GM23338 (cell line): ENCODE results near the gene LTB4R. TPM values are rescaled to one million over a fixed set of nuclear protein-coding genes. Genes with fewer than 3 reads are reported as not detected.

Experiments
- ATAC-seq: fragments of 200-7000 bp; cut with Tn5 transposase; 3 replicates; pipeline ENCODE4 v1.9.1; 2020
- DNase-seq: peaks from one replicate; pipeline ENCODE4 v3.0.0-alpha.2; 2015; ENCODE audit warnings: low spot score
- H2AFZ ChIP-seq: fragments of 200-600 bp; sonication (generic); 2 replicates; pipeline ENCODE4 v1.8.0; 2016; ENCODE audit warnings: antibody characterized with exemption, mild to moderate bottlenecking, moderate library complexity
- H3F3A ChIP-seq: fragments of 200-600 bp; sonication (generic); replicated peaks from 2 replicates; pipeline ENCODE4 v1.8.0; 2017; ENCODE audit warnings: antibody characterized with exemption, mixed run types, low read depth
- H3K27ac ChIP-seq: fragments of 200-600 bp; sonication (generic); 2 replicates; pipeline ENCODE4 v1.6.1; 2016; ENCODE audit warnings: low read depth
- H3K27me3 ChIP-seq: fragments of 200-600 bp; sonication (generic); 2 replicates; pipeline ENCODE4 v1.8.0; 2016; ENCODE audit warnings: mild to moderate bottlenecking, mixed run types, moderate library complexity; ENCODE audit not compliant: insufficient read depth
- H3K36me3 ChIP-seq: fragments of 200-600 bp; sonication (generic); 2 replicates; pipeline ENCODE4 v1.8.0; 2016; ENCODE audit warnings: mild to moderate bottlenecking; ENCODE audit not compliant: insufficient read depth
- H3K4me1 ChIP-seq: fragments of 200-600 bp; sonication (generic); 2 replicates; pipeline ENCODE4 v1.8.0; 2016; ENCODE audit warnings: mild to moderate bottlenecking, moderate library complexity; ENCODE audit not compliant: insufficient read depth
- H3K4me2 ChIP-seq: fragments of 200-600 bp; sonication (generic); 2 replicates; pipeline ENCODE4 v1.7.1; 2017; ENCODE audit warnings: mixed run types
- H3K4me3 ChIP-seq: fragments of 200-600 bp; sonication (generic); 2 replicates; pipeline ENCODE4 v1.6.1; 2016; ENCODE audit warnings: mixed run types
- H3K79me2 ChIP-seq: fragments of 200-600 bp; sonication (generic); replicated peaks from 2 replicates; pipeline ENCODE4 v1.8.0; 2017; ENCODE audit warnings: mild to moderate bottlenecking; ENCODE audit not compliant: insufficient read depth
- H3K9me2 ChIP-seq: fragments of 200-600 bp; sonication (generic); 2 replicates; pipeline ENCODE4 v1.8.0; 2017; ENCODE audit not compliant: insufficient read depth
- H4K20me1 ChIP-seq: fragments of 200-600 bp; sonication (generic); replicated peaks from 2 replicates; pipeline ENCODE4 v1.8.0; 2017; ENCODE audit warnings: mild to moderate bottlenecking; ENCODE audit not compliant: insufficient read depth
- H3K27ac Mint-ChIP-seq: 2 replicates; pipeline ENCODE4 v1.8.0; 2020; ENCODE audit warnings: inconsistent platforms, mild to moderate bottlenecking, moderate library complexity, mixed read lengths
- H3K27me3 Mint-ChIP-seq: 3 replicates; pipeline ENCODE4 v1.8.0; 2022; ENCODE audit warnings: low read depth, mild to moderate bottlenecking, moderate library complexity, mixed read lengths, inconsistent platforms; ENCODE audit not compliant: insufficient read depth, poor library complexity
- H3K36me3 Mint-ChIP-seq: 3 replicates; pipeline ENCODE4 v1.8.0; 2021; ENCODE audit warnings: low read depth, mild to moderate bottlenecking, inconsistent platforms, moderate library complexity, mixed read lengths
- H3K4me1 Mint-ChIP-seq: 3 replicates; pipeline ENCODE4 v1.8.0; 2020; ENCODE audit warnings: mild to moderate bottlenecking, inconsistent platforms, mixed read lengths
- H3K4me3 Mint-ChIP-seq: 3 replicates; pipeline ENCODE4 v1.8.0; 2021; ENCODE audit warnings: moderate library complexity, mild to moderate bottlenecking, inconsistent platforms, mixed read lengths
- H3K9me3 Mint-ChIP-seq: 3 replicates; pipeline ENCODE4 v1.8.0; 2020; ENCODE audit warnings: moderate library complexity, mild to moderate bottlenecking, inconsistent platforms, mixed read lengths
- CREB1 ChIP-seq: fragments of 250-450 bp; sonication (Bioruptor Pico); IDR thresholded peaks from 2 replicates; pipeline ENCODE4 v1.5.0; 2020; ENCODE audit warnings: low read depth, mild to moderate bottlenecking, moderate library complexity
- CTCF ChIP-seq, 2 experiments: fragments of 200-600 bp in 1 of 2; sonication (generic) in 1 of 2; conservative IDR thresholded peaks; 2 replicates each; pipeline versions ENCODE4 v1.5.1 to v1.6.1; 2016 to 2017; ENCODE audit warnings: antibody characterized with exemption in 2 of 2, low read depth in 2 of 2, mild to moderate bottlenecking in 2 of 2, moderate library complexity in 1 of 2
- ETS1 ChIP-seq: IDR thresholded peaks from 2 replicates; pipeline ENCODE4 v1.6.1; 2016; ENCODE audit warnings: antibody characterized with exemption
- EZH2 ChIP-seq: fragments of 200-600 bp; sonication (generic); IDR thresholded peaks from one replicate; pipeline ENCODE4 v1.8.0; 2017; ENCODE audit warnings: antibody characterized with exemption, mild to moderate bottlenecking, low read depth; ENCODE audit not compliant: unreplicated experiment
- EZH2phosphoT487 ChIP-seq: fragments of 200-600 bp; sonication (generic); IDR thresholded peaks from one replicate; pipeline ENCODE4 v1.8.1; 2018; ENCODE audit warnings: antibody characterized with exemption; ENCODE audit not compliant: unreplicated experiment
- JUNB ChIP-seq: IDR thresholded peaks from one replicate; pipeline ENCODE4 v1.6.1; 2016; ENCODE audit warnings: antibody characterized with exemption; ENCODE audit not compliant: unreplicated experiment
- NANOG ChIP-seq: IDR thresholded peaks from 2 replicates; pipeline ENCODE4 v1.6.1; 2016; ENCODE audit warnings: antibody characterized with exemption, borderline replicate concordance
- POLR2AphosphoS5 ChIP-seq: IDR thresholded peaks from 2 replicates; pipeline ENCODE4 v1.6.1; 2016; ENCODE audit warnings: antibody characterized with exemption, low read depth
- STAT1 ChIP-seq: IDR thresholded peaks from one replicate; pipeline ENCODE4 v1.6.1; 2016; ENCODE audit warnings: antibody characterized with exemption; ENCODE audit not compliant: unreplicated experiment
- ZNF114 ChIP-seq: fragments of 250-450 bp; sonication (Bioruptor Pico); IDR thresholded peaks from 2 replicates; pipeline ENCODE4 v1.5.0; 2020; ENCODE audit warnings: mild to moderate bottlenecking, moderate library complexity
- ZNF331 ChIP-seq: fragments of 250-450 bp; sonication (Bioruptor Pico); IDR thresholded peaks from 2 replicates; pipeline ENCODE4 v1.5.0; 2020; ENCODE audit warnings: low read depth, mild to moderate bottlenecking, moderate library complexity
- polyA plus RNA-seq: library from polyadenylated mRNA; unstranded; fragments of >200 nt; fragmentation: Nextera tagmentation; extraction: Ambion mirVana; gene quantifications from 2 replicates; pipeline ENCODE4 v1.2.1, GENCODE V29; 2016
- total RNA-seq: library from RNA; depleted of rRNA; stranded (reverse); fragments of >200 nt; shearing (Covaris generic); gene quantifications from 2 replicates; pipeline ENCODE4 v1.2.3, GENCODE V29; 2014
- TF ChIP-seq, protein P1 (sequence below): IDR thresholded peaks from one replicate; pipeline ENCODE4 v1.6.1; 2018; ENCODE audit warnings: antibody characterized with exemption; ENCODE audit not compliant: unreplicated experiment
- TF ChIP-seq, protein P2 (sequence below): fragments of 250-450 bp; sonication (Bioruptor Pico); IDR thresholded peaks from 2 replicates; pipeline ENCODE4 v1.5.0; 2020; ENCODE audit warnings: mild to moderate bottlenecking, moderate library complexity

Gene LTB4R
- total and polyA plus RNA-seq, 2 experiments from 2014 or later, result 2.1 to 4.7 TPM

- Mint-ChIP-seq H3K27me3 (peaks cover 29% of the 10 kb centered on the region), H3K9me3 (no peaks in the 10 kb centered on the region; the same call in 2 of the 3 replicates), H3K4me1 (peaks cover 14% of the 10 kb centered on the region), H3K4me3 (no peak overlapping the region), H3K36me3 (no peaks in the 10 kb centered on the region), H3K27ac (no peak overlapping the region)
- Histone ChIP-seq H3K79me2 (no peaks in the 10 kb centered on the region), H3K27me3 (peaks cover 52% of the 10 kb centered on the region), H4K20me1 (no peaks in the 10 kb centered on the region), H3K27ac (no peak overlapping the region), H3K36me3 (no peaks in the 10 kb centered on the region), H3K9me2 (no peaks in the 10 kb centered on the region), H3K4me3 (no peak overlapping the region), H3K4me2 (0 out of 2 replicates have a peak overlapping the region, but pooled peaks have one; percentile 15), H2AFZ (no peak overlapping the region), H3K4me1 (peaks cover 14% of the 10 kb centered on the region; the same call in 1 of the 2 replicates), H3F3A (0 out of 2 replicates have a peak, but pooled peaks cover 4% of the 10 kb centered on the region)
- ATAC-seq (no peak), DNase-seq (no peak)
- TF ChIP-seq ZNF331 (CRISPR knock-in tag), result no peak
- no peak for TF ChIP-seq POLR2AphosphoS5
- no peak for TF ChIP-seq NANOG
- no peak for TF ChIP-seq EZH2phosphoT487
- no peak for TF ChIP-seq ZNF114 (CRISPR knock-in tag)
- TF ChIP-seq JUNB, result no peak
- no peak for TF ChIP-seq CTCF (conservative IDR thresholded peaks at IDR 0.05; ENCODE audit: low read depth in 2 of 2)
- TF ChIP-seq ETS1, result no peak
- no peak for TF ChIP-seq STAT1
- TF ChIP-seq EZH2, result no peak
- TF ChIP-seq CREB1, result no peak
- TF ChIP-seq, protein P1, sequence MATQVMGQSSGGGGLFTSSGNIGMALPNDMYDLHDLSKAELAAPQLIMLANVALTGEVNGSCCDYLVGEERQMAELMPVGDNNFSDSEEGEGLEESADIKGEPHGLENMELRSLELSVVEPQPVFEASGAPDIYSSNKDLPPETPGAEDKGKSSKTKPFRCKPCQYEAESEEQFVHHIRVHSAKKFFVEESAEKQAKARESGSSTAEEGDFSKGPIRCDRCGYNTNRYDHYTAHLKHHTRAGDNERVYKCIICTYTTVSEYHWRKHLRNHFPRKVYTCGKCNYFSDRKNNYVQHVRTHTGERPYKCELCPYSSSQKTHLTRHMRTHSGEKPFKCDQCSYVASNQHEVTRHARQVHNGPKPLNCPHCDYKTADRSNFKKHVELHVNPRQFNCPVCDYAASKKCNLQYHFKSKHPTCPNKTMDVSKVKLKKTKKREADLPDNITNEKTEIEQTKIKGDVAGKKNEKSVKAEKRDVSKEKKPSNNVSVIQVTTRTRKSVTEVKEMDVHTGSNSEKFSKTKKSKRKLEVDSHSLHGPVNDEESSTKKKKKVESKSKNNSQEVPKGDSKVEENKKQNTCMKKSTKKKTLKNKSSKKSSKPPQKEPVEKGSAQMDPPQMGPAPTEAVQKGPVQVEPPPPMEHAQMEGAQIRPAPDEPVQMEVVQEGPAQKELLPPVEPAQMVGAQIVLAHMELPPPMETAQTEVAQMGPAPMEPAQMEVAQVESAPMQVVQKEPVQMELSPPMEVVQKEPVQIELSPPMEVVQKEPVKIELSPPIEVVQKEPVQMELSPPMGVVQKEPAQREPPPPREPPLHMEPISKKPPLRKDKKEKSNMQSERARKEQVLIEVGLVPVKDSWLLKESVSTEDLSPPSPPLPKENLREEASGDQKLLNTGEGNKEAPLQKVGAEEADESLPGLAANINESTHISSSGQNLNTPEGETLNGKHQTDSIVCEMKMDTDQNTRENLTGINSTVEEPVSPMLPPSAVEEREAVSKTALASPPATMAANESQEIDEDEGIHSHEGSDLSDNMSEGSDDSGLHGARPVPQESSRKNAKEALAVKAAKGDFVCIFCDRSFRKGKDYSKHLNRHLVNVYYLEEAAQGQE, result no peak
- TF ChIP-seq, protein P2, sequence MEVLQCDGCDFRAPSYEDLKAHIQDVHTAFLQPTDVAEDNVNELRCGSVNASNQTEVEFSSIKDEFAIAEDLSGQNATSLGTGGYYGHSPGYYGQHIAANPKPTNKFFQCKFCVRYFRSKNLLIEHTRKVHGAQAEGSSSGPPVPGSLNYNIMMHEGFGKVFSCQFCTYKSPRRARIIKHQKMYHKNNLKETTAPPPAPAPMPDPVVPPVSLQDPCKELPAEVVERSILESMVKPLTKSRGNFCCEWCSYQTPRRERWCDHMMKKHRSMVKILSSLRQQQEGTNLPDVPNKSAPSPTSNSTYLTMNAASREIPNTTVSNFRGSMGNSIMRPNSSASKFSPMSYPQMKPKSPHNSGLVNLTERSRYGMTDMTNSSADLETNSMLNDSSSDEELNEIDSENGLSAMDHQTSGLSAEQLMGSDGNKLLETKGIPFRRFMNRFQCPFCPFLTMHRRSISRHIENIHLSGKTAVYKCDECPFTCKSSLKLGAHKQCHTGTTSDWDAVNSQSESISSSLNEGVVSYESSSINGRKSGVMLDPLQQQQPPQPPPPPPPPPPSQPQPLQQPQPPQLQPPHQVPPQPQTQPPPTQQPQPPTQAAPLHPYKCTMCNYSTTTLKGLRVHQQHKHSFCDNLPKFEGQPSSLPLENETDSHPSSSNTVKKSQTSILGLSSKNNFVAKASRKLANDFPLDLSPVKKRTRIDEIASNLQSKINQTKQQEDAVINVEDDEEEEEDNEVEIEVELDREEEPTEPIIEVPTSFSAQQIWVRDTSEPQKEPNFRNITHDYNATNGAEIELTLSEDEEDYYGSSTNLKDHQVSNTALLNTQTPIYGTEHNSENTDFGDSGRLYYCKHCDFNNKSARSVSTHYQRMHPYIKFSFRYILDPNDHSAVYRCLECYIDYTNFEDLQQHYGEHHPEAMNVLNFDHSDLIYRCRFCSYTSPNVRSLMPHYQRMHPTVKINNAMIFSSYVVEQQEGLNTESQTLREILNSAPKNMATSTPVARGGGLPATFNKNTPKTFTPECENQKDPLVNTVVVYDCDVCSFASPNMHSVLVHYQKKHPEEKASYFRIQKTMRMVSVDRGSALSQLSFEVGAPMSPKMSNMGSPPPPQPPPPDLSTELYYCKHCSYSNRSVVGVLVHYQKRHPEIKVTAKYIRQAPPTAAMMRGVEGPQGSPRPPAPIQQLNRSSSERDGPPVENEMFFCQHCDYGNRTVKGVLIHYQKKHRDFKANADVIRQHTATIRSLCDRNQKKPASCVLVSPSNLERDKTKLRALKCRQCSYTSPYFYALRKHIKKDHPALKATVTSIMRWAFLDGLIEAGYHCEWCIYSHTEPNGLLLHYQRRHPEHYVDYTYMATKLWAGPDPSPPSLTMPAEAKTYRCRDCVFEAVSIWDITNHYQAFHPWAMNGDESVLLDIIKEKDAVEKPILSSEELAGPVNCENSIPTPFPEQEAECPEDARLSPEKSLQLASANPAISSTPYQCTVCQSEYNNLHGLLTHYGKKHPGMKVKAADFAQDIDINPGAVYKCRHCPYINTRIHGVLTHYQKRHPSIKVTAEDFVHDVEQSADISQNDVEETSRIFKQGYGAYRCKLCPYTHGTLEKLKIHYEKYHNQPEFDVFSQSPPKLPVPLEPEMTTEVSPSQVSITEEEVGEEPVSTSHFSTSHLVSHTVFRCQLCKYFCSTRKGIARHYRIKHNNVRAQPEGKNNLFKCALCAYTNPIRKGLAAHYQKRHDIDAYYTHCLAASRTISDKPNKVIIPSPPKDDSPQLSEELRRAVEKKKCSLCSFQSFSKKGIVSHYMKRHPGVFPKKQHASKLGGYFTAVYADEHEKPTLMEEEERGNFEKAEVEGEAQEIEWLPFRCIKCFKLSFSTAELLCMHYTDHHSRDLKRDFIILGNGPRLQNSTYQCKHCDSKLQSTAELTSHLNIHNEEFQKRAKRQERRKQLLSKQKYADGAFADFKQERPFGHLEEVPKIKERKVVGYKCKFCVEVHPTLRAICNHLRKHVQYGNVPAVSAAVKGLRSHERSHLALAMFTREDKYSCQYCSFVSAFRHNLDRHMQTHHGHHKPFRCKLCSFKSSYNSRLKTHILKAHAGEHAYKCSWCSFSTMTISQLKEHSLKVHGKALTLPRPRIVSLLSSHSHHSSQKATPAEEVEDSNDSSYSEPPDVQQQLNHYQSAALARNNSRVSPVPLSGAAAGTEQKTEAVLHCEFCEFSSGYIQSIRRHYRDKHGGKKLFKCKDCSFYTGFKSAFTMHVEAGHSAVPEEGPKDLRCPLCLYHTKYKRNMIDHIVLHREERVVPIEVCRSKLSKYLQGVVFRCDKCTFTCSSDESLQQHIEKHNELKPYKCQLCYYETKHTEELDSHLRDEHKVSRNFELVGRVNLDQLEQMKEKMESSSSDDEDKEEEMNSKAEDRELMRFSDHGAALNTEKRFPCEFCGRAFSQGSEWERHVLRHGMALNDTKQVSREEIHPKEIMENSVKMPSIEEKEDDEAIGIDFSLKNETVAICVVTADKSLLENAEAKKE (CRISPR knock-in tag), result no peak
Measured at GRCh38 chr14:24364841-24365240, 53.5 kb downstream of the LTB4R start.
